ENCODE results near the gene CCDC83.
A peak's percentile ranks its signal among the peaks of the same experiment; 100 is the strongest.
"Not testable (repeated sequence)": the region's sequence is repeated elsewhere in the genome, so short reads cannot be mapped to it uniquely, and the experiment has no call there.

Gene CCDC83

DNA sequence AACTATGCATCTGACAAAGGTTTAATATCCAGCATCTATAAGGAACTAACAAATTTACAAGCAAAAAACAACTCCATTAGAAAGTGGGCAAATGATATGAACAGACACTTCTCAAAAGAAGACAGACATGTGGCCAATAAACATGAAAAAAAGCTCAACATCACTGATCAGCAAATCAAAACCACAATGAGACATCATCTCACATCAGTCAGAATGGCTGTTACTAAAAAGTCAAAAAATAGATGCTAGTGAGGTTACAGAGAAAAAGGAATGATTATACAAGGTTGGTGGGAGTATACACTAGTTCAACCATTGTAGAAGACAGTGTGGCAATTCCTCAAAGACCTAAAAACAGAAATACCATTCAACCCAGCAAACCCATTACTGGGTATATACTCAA lies 14.3 kb upstream of the CCDC83 start:
- not testable (repeated sequence) for DNase-seq

DNA sequence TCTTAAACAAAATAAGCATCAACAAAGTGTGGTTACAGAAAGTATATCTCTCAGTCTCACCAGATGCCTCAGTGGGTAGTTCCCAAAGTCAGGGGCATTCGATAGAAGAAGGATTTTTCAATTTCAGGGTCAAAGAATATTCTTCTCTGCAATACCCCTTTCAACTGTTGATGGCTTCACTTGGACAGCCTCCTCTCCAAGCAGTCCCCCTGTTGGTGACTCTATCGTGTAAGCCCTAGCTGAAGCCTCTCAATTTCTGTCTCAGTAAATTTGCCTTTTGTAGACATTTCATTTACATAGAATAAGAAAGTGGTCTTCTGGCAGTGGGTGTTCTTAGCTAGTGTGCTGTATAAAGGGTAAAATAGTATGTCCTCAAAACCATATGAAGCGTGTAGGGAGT lies 11.3 kb upstream of the CCDC83 start:
- DNase-seq = no peak

DNA sequence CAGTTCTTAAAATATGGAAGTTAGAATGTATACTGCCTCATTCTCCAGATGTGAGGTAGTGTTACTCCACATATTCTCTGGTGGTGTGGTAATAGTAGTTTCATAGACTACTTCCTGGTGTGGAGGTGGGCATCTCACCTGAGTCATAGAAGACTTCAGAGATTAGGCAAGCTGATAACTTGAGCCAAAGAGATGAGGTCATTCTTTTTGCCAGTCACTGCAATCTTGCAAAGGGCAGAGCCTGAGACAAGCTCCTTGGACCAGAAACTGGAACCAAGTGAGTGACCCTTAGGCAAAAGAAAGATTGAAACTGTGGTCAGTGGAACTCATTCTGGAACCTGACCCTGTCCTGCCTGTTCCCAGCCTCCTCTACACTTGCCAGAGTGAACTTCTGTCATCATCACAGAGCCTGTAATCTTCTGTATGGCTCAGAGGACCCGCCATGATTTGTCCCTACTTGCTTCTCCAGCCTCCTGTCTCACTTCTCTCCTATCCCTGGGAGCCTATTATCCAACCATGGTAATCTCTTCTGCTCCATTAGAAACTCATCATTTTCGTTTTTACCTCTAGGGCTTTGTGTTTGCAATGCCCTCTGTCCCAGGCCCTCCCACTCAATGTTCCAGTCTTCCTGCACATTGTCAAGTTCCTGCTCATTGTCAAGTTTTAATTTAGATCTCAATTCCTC lies 10.6 kb upstream of the CCDC83 start:
- DNase-seq = no peak

DNA sequence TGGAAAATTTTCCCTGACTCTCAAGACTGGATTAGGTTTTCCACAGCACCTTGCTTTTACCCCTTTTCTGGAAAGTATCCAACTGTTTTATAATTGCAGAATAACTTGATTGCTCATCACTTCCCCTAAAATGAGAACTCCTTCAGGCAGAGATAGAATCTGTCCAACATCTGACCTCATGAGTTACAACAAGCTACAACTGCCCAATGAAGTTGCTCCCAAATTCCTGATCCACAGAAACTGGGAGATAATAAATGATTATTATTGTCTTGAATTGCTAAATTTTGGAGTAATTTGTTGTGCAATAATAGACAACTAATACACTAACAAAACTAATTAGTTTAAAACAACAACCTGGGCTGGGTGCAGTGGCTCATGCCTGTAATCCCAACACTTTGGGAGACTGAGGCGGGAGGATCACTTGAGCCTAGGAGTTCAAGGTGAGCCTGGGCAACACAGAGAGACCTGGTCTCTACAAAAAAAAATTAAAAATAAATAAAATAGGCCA lies 10.0 kb upstream of the CCDC83 start:
- DNase-seq = no peak

DNA sequence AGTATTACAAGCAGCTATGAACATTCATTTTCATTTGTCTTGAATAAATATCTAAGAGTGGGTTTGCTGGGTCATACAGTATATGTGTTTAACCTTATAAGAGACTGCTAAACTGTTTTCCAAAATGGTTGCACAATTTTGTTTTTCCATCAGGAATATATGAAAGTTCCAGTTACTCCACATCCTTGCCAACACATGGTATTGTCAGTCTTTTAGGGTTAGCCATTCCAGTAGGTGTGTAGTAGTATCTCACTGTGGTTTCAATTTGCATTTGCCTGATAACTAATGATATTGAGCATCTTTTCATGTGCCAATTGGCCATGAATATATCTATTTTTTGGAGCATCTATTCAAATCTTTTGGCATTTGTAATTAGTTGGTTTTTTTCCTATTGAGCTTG lies 7.7 kb upstream of the CCDC83 start:
- no peak for DNase-seq

DNA sequence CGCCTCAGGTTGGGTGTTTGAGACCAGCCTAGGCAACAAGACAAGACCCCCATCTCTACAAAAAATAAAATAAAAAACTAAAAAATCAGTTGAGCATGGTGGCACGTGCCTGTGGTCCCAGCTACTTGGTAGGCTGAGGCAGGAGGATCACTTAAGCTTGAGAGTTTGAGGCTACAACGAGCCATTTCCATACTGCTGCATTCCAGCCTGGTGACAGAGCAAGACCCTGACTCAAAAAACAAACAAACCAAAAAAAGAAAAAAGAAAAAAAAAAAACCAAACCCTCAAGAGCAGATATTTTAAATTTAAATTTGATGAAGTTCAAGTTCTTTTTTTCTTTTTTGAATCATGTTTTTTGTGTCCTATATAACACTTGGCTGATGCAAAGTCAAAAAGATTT lies 7.2 kb upstream of the CCDC83 start:
- DNase-seq = no peak

DNA sequence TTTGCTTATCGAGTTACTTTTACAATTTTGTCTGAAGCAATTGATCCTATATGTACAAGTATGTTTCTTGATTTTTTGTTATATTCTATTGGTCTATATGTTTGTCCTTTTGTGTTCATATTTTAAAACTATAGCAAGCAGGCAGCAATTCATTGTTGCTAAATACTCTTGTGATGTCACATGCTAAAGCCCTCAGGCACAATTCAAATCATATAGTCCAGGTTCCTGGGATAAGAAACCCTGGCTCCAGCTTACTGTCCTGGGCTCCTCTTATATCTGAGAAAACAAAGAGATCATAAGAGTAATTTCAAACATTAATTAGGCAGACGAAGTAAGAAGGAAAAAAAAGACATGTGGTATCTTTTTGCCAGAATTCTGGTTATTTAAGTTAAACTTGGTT lies 6.6 kb upstream of the CCDC83 start:
- no peak for DNase-seq

DNA sequence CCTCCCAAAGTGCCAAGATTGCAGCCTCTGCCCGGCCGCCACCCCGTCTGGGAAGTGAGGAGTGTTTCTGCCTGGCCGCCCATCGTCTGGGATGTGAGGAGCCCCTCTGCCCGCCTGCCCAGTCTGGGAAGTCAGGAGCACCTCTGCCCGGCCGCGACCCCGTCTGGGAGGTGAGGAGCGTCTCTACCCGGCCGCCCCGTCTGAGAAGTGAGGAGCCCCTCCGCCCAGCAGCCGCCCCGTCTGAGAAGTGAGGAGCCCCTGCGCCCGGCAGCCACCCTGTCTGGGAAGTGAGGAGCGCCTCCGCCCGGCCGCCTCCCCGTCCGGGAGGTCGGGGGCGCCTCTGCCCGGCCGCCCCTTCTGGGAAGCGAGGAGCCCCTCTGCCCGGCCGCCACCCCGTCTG lies 2.4 kb upstream of the CCDC83 start:
- DNase-seq = not testable (repeated sequence)

DNA sequence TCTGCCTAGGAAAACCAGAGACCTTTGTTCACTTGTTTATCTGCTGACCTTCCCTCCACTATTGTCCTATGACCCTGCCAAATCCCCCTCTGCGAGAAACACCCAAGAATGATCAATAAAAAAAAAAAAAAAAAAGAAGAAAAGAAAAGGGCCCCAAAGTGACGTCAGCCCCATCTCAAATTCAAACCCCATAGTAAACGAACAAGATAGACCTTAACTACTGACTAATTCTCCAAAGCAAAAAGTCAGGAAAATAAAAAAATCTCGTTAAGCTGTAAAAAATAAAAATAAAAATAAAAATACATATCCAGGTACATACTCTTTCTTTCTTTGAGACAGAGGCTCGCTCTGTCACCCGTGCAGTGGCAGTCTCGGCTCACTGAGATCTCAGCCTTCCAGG lies 1.6 kb upstream of the CCDC83 start:
- not testable (repeated sequence) for DNase-seq

DNA sequence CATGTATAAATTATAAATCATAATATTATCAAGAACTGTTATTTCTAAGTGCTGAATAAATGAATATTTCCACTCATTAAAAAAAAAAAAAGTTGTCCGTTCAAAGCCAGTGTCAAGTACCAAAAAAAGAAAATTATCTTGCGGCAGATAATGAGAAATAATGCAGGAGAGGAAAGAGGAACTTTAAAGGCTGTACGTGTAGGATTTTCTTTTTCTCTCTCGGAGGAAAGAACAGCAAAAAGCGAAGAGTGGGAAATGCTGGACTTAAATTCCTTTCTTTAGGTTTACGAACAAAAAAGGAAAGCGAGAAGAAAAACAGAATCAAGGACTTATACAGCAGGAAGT lies 999 bp upstream of the CCDC83 start:
- DNase-seq = no peak

DNA sequence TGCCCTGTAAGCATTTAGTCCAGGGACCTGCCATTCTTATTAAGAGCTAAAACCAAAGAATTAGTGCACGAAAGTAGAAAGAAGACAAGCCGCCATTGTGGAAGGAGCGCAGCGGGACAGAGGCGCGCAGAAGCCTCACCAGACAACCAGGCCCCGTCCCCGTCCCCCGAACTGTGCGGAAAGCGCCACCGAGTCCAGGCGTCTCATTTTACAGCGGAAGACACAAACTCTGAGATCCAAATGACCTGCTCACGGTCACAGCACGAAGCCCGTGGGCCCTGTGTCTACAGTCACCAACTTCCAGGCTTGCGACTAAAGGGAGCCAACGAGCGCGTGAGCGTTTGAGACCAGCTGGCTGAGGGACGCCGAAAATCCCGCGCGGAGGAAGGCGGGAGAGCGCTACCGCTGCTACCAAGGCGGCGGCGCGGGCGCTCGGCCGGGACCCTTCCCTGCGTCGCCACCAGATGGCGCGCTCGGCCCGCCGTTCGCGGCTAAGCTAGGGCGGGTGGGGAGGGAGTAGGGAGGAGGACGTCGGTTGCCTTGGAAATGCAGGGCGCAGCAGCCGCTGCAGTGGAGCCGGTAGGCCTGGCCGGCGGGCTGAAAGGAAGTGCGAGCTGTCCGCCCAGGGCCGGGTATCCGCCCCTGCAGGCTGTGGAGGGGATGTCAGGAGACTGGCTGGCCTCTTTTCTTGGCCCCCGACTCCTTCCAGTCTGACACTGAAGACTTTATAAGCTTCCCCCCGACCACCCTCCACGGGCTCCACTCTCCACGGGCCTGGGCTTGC lies 434 bp upstream of the CCDC83 start:
- peak; percentile 95 for DNase-seq

DNA sequence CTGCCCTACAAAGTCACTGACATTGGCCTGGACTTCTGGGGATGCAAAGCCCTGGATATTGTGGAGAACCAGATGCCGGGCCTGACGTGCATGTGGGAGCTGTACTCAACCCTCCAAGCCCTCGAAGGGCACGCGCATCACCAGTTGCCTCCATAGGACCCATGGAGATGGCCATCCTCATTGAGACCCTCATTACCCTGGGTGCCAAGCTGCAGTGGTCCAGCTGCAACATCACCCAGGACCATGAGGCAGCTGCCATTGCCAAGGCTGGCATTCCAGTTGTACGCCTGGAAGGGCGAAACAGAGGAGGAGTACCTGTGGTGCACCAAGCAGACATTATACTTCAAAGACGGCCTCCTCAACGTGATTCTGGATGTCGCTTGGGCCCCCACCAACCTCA lies 1.9 kb downstream of the CCDC83 start:
- DNase-seq = no peak

DNA sequence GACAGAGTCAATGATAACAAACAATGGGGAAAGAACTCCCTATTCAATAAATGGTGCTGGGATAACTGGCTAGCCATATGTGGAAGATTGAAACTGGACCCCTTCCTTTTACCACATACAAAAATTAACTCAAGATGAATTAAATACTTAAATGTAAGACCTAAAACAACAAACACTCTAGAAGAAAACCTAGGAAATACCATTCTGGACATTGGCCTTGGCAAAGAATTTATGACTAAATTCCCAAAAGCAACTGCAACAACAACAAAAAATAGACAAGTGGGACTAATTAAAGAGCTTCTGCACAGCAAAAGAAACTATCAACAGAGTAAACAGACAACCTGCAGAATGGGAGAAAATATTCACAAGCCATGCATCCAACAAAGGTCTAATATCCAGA lies 4.4 kb downstream of the CCDC83 start:
- not testable (repeated sequence) for DNase-seq

DNA sequence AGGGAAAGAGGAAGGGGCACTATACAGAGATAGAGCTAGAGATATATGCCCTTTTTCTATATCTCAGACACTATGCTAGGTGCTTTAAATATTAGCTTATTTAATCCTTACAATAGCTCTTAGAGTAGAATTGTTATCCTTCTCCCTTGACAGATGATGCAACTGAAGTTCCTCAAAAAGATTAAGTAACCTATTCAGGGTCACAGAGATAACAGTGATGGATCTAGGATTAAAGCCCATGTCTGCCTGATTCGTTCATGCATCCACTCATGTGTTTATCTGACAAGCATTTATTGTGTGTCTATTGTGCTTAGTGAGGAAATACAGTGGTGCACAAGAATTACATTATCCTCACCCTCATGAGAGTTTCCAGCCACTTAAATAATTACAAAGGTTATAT lies 8.7 kb downstream of the CCDC83 start:
- no peak for DNase-seq

DNA sequence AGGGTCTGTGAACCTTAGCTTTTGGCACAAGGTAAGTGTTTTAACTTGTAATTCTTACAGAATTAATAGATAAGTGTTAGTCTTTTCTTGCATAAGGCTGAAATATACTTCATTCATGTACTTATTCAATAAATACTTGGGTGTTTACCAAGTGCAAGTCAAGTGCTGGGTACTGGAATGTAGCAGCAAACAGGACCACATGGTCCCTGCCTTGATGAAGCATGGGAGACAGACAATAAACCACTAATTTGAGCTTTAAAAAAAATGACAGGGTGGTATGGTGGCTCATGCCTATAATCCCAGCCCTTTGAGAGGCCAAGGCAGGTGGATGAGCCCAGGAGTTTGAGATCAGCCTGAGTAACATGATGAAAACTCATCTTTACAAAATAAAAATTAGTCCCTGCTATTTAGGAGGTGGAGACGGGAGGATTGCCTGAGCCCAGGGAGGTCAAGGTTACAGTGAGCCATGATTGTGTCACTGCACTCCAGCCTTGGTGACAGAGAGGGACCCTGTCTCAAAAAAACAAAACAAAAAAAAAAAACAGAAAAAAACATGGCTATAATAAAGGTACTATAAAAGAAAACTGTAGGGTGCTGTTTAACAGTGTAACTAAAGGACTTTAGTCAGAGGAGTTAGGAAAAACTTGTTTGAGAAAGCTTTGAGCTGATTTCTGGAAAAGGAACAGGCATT lies 11.1 kb downstream of the CCDC83 start:
- no peak for DNase-seq

DNA sequence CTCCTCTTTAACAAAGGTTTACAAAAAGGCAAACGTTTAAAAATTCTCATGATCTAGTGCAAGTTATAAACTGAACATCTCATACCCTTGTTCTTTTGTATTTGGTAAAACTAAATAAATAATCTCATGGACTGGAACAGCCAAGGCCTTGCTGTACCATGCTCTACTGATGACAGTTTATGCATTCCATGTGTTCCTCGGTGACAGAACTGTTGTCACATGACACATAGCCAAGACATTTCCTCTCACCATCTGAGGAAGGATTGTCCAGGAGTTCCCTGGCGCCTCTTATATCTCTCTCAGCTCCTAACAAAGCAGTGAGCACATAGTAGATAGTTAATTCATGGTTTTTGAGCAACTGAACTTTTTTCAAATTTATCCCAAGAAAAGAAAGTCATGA lies 12.6 kb downstream of the CCDC83 start:
- DNase-seq = no peak

DNA sequence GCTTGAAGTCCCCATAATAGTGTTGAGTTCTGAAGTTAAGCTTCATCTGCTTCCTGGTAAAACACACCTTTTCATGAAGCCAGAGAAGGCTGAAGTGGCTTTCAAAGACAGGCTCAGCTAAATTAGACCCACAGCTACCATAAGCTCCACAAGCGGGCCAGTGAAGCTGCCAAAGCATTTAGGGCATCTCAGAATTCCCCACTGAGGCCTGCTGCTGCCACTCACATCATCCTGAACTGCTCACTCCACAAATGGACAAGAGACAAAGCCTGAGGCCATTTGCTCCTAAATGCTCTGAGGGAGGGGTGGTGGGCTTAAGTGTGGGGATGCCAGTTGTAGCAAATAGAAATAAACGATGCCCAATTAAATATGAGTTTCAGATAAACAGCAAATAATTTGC lies 14.6 kb downstream of the CCDC83 start:
- DNase-seq = no peak

DNA sequence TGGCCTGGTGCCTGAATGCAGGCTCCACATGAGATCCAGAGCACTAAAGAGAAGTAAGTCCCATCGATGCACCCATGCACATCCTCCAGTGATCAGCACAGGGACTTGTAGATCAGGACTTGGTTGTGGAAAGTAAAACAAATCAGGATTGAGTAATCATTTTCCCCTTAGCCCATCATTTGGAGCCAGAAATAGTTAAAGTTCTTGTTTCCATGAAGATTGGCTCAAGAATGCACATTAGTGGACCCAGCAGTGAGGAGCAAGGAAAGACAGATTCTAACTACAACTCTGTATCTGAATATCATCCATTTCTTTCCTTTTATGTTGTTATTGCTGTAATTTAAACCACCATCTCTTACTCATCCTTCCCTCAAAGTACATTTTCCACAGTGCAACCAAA lies 19.1 kb downstream of the CCDC83 start:
- DNase-seq = no peak

DNA sequence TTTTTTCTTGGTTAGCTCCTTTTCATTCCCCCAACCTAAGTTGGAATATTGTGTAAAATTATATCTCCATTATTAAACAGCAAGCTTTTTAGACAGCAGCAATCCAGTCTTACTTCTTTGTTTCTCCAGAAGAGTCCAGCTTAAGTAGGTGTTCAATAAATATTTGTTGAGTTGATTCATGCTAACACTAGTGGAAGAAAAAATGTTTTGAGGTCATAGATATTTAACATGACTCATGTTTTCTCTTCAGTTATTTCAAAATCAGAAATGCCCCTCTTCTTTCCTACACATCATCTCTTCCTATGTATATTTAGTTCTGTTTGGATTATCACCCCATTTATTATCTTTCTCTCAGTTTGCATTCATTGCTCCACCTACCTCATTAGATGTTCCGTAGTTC lies 20.3 kb downstream of the CCDC83 start:
- DNase-seq = no peak

DNA sequence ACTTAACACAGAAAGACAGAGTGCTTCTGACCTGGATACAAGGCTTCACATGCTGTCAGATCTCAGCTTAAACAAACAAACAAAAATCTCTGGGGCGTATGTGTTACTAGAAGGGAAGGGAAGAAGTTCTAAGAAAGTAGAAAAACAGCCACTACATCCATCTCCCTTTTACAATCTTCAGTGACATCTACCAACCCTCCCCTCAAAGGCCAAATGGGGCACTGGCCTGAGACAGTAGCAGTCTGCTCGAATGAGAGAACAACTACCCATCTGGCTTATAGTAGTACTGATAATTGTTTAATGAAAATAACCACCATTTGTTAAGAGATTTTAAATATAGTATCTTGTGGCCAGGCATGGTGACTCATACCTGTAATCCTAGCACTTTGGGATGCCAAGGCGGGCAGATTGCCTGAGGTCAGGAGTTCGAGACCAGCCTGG lies 29.4 kb downstream of the CCDC83 start:
- DNase-seq = no peak

DNA sequence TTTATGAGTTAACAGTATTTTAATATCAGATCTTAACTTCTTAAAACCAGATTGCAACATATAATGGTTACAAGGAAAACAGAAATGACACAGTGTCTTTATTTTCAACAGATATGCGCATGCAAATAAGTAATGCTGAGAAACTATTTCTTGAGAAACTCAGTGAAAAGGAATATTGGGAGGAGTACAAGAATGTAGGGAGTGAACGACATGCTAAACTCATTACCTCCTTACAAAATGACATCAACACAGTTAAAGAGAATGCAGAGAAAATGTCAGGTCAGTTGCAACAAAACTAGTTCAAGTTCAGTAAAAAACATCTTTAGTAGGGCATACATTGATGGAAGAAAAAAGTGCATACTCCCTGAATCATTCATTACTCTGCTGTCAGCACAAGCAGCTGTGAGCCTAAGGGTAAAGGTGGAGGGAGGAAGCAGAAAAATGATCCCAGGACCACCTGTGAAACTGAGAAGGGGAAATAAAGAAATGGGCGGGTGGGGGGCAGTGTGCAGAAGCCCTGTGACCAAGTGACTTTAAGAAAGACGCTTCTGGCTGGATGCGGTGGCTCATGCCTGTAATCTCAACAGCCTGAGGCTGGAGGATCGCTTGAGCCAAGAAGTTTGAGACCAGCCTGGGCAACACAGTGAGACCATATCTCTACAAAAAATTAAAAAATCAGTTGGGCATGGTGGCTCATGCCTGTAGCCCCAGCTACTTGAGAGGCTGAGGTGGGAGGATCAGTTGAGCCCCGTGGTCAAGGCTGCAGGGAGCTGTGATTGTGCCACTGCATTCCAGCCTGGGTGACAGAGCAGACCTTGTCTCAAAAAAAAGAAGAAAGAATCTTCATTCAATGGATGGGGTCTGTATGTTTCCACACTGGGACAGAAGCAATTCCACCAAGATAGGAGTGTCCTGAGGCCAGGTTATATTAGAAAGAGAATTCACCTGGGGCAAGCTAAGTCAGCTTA lies 31.2 kb downstream of the CCDC83 start:
- DNase-seq = no peak

DNA sequence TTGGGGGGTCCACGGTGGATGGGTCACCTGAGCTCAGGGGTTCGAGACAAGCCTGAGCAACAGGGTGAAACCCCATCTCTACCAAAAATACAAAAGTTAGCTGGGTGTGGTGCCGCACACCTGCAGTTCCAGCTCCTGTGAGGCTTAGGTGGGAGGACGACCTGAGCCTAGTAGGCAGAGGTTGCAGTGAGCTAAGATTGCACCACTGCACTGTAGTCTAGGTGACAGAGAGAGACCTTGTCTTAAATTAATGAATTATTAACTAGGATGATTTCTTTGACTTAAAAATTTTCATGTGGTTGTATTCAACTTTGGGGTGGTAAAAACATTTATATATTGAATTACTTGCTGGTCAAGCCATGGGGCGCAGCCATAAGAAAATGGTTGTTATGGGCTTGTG lies 33.9 kb downstream of the CCDC83 start:
- DNase-seq = no peak

All from NCI-H1092 treated with DMSO at 0.1 percent for 48 hours (cell line).